ENCODE measurements around the gene HSD11B1L. TPM values are rescaled to one million over a fixed set of nuclear protein-coding genes. Genes with fewer than 3 reads are reported as not detected.

Gene HSD11B1L, protein sequence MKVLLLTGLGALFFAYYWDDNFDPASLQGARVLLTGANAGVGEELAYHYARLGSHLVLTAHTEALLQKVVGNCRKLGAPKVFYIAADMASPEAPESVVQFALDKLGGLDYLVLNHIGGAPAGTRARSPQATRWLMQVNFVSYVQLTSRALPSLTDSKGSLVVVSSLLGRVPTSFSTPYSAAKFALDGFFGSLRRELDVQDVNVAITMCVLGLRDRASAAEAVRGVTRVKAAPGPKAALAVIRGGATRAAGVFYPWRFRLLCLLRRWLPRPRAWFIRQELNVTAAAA
- 10 to 100 TPM in 2 of 5 donors, 1 to 10 TPM in 3; 7.5 to 11.4 (median 9.0) TPM for polyA plus RNA-seq (ENCODE audit: insufficient read depth in 1 of 5, insufficient read length in 5 of 5, low replicate concordance in 1 of 5)
- long read RNA-seq, donor 1, partial matches to known transcripts = 0 of 8 reads
- long read RNA-seq, donor 1, other reads (novel, unspliced or antisense) = 0 of 8 reads
- long read RNA-seq, donor 2, partial matches to known transcripts = 0 of 4 reads
- long read RNA-seq, donor 2, other reads (novel, unspliced or antisense) = 0 of 4 reads
- long read RNA-seq, donor 3, partial matches to known transcripts = 0 of 1 reads
- long read RNA-seq, donor 3, other reads (novel, unspliced or antisense) = 0 of 1 reads
- long read RNA-seq, donor 4, partial matches to known transcripts = 0 of 1 reads
- long read RNA-seq, donor 4, other reads (novel, unspliced or antisense) = 0 of 1 reads
- long read RNA-seq, donor 5, partial matches to known transcripts = 0 of 1 reads
- long read RNA-seq, donor 5, other reads (novel, unspliced or antisense) = 0 of 1 reads
- long read RNA-seq, donor 6, partial matches to known transcripts = 0 of 4 reads
- long read RNA-seq, donor 6, other reads (novel, unspliced or antisense) = 0 of 4 reads
- long read RNA-seq, donor 7, partial matches to known transcripts = 0 of 4 reads
- long read RNA-seq, donor 7, other reads (novel, unspliced or antisense) = 0 of 4 reads
- long read RNA-seq, donor 8 = 0 reads

DNA sequence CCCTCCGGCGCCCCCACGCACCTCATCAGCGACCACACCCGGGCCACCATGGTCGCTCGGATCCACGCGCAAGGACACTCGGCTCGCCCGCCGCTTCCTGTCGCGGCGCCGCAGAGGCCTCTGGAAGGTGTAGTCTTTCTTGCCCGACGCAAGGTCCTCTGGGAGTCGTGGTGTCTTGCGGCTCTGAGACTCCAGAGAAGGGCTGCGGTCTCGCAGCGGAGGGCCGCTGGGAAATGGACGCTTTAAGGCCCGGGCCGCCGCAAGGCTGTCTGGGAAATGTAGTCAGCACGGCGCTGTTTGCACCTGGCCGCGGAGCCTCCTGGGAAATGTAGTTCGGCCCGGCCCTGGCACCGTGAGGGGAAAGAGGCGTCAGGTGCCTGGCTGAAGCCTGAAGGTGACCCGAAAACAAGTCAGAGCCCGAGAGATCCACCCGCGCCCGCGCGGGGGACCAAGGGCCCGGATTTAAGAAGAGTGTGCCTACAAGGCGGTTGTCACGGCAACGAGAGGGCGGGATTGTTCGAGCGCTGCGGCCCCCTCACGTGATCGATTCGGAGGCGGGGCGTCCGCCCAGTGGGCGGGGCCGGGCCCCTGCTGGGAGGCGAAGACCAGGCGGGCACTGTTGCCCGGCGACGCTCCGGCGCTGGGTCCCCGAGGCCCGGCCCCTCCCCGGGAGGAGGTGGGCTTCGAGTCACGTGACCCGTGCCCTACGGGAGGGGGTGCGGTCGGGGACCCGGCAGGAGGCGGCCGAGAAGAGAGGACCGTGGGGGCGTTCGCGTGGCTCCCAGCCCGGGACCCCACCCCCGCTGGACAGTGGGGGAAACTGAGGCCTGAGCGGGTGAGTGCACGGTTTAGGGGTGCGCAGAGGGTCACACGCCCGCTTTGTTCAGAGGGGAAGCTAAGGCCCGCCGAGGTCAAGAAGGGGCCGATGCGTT lies at the start of gene HSD11B1L, which contains the start of gene MICOS13:
Gene HSD11B1L, plus strand, starts transcription at position 591 of the 932 bp plus-strand sequence. CDS start 3,806 bp downstream, outside the sequence.
Gene MICOS13, minus strand, starts transcription at position 80 of the 932 bp plus-strand sequence. Its CDS starts 30 bp downstream, at position 50.
- DNase-seq = peak; percentile 99

DNA sequence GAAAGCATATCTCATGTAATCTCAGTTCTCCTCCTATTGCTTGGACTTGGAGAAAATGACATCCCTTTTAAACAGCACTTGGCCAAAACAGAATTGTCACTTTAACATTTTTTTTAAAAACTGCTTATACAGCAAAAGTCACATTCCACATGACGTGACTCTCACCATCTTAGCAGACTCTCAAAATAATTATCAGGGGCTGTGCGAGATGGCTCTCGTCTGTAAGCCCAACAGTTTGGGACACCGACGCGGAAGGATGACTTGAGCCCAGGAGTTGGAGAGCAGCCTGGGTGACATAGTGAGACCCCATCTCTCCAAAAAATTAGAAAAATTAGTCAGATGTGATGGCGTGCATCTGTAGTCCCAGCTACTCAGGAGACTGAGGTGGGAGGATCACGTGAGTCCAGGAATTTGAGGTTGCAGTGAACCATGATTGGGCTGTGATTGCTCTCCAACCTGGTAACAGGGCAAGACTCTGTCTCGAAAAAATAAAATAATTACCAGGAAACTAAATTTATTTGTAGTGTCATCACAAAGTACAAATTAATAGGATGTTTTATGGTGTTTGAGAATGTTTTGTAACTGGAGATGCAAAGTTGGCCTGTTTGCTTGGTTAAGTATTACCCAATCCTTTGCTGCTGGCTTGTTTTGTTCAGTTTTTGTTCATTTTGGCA lies 49.1 kb upstream of the HSD11B1L start:
- DNase-seq = no peak

DNA sequence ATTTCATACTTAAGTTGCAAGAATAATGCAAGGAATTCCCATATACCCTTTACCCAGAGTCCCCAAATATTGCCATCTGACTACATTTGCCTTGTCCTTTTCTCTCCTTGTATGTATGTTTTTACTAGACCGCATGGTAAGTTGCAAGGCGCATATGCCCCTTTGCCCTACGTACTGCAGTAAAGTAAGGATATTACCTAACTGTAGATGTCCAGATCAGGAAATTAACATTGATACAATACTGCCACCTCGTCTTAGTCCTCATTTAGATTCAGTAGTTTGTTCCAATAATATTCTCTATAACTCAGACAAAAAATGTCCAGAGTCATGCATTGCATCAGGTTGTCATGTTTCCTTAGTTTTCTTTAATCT lies 48.6 kb upstream of the HSD11B1L start:
- no peak for DNase-seq

DNA sequence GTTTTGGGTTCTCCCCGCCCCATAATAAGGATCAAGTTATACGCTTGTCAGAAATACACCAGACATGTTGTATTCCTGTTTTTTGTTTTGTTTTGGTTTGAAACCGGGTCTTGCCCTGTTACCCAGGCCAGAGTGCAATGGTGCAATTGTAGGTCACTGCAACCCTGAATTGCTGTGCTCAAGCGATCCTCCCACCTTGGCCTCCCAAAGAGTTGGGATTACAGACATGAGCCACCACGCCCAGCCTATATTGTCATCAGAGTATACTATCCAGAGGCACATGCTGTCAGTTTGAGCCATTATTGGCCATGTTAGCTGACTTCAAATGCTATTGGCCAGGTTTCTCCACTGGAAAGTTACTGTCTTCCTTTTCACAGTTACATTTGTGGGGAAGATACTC lies 48.2 kb upstream of the HSD11B1L start:
- no peak for DNase-seq

GRCh38 chr19:5635427-5635826 lies 45.4 kb upstream of the HSD11B1L start:
- DNase-seq = no peak

- DNase-seq = no peak
These were observed 42.9 kb upstream of the HSD11B1L start for GRCh38 chr19:5637971-5638370.

GRCh38 chr19:5641171-5641570 lies 39.7 kb upstream of the HSD11B1L start:
- DNase-seq = no peak

- no peak for DNase-seq
These were observed 38.6 kb upstream of the HSD11B1L start for GRCh38 chr19:5642204-5642603.

DNA sequence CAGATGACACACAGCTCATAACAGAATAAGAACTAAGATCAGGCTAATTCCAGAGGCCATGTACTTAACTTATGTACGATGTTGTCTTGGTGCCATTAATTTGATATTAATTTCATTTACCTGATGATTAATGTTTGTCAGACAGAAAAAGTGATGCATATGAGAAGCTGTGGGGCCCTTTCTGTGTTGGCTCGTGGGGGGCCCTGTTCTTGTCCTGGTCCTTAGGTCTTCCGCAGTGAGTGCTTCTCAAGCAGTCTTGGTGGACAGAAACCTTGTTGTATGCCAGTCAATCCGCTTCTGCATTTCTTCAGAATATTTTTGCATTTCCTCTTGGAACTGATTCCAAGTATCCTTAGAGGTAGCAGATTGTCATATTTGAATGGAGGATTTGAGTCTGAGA lies 37.8 kb upstream of the HSD11B1L start:
- no peak for DNase-seq

- DNase-seq = no peak
These were observed 36.8 kb upstream of the HSD11B1L start for GRCh38 chr19:5644037-5644436.

GRCh38 chr19:5645409-5645808 lies 35.4 kb upstream of the HSD11B1L start:
- no peak for DNase-seq

DNA sequence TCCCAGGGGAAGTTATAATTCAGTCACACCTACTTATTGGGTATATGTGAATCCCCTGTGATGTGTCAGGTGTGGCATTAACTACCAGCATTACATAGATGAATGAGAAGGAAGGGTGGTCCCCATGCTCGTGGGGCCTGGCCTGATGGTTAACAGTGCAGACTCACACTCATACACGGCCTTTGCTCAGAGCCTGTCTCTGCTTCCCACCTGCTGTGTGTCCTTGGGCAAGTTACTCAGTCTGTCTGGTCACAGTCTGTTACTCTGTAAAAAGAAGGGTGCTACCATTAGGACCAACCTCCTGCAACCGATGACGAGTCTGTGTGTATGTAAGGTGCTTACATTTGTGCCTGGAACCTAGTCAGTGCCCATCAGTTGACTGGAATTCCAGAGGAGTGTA lies 34.1 kb upstream of the HSD11B1L start:
- DNase-seq = no peak

DNA sequence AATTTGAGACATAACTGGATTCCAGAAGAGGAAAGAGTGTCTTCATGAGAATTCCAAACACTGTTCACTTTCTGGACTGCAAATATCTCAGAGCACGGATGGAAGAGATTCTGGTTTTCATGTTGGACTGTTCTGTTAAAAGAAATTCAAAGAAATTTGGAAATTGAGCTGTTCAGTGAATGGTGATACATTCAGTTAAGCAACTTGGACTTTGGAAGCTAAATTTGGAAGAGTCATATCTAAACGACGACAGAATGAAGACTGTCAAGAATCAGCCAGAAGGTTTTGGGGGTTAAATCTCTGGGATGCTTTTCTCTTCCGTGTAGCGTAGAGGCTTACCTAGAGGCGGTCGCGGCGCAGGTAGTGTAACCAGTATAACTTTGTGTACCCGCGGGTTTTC lies 32.4 kb upstream of the HSD11B1L start:
- DNase-seq = no peak

DNA sequence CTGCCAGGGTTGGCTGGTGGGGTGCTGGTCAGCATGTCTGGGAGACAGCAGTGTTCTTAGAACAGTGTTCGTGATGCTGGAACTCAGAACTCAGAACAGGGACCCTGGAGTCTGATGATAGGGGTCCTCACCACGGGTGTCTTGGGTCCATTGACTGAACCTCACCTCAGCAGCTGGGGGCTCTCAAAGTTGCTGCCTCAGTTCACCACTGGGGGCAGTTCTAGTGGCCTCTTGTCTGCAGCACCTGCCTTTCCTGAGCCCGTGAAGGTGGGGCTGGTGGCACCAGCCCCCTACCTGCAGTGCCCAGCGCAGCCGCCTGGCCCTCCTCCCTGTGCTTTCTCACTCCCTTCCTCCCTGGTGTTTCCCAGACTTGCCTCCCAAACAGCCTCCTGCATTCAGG lies 29.5 kb upstream of the HSD11B1L start:
- no peak for DNase-seq

- DNase-seq = no peak
These were observed 28.6 kb upstream of the HSD11B1L start for GRCh38 chr19:5652261-5652660.

- DNase-seq = no peak
These were observed 25.9 kb upstream of the HSD11B1L start for GRCh38 chr19:5654931-5655330.

DNA sequence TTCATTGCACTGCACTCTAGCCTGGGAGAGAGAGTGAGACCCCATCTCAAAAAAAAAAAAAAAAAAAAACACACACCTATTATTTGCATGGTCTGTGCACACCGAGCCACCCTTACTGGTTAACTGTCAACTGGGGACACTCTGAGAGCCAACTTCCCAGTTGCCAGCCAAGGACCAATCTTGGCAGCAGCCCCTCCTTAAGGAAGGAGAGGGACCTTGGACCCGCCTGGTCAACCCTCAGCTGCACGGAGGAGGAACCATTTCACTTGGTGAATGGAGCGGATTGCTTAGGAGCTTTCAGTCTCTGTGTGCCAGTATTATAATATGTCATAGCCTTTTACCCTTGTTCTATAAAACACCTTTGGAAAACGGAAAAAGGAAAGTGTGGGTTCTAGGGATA lies 25.4 kb upstream of the HSD11B1L start:
- no peak for DNase-seq

- DNase-seq = no peak
These were observed 19.3 kb upstream of the HSD11B1L start for GRCh38 chr19:5661483-5661882.

- no peak for DNase-seq
These were observed 16.9 kb upstream of the HSD11B1L start for GRCh38 chr19:5663904-5664303.

DNA sequence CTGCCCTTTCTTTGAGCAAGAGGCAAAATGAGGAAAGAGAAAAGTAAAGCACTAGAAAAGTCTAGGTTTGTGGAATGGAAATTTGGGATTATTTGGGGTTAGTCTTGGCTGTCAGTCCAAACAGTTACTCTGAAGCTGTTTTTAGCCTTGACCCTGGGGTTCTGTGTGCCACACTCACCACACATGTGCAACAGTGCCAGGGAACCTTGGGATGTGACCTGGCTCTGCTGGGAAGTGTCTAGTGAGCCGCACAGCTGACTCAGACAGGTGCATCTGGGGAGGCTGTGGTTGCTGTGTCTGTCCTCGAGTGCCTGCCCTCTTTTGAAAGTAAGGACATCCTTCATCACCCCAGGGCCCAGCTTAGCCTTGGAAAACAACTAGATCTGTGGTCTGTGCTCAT lies 16.3 kb upstream of the HSD11B1L start:
- no peak for DNase-seq

All from right lung (tissue), 10 donors.